Measurements from ENCODE around the gene PTPRN2.

DNA sequence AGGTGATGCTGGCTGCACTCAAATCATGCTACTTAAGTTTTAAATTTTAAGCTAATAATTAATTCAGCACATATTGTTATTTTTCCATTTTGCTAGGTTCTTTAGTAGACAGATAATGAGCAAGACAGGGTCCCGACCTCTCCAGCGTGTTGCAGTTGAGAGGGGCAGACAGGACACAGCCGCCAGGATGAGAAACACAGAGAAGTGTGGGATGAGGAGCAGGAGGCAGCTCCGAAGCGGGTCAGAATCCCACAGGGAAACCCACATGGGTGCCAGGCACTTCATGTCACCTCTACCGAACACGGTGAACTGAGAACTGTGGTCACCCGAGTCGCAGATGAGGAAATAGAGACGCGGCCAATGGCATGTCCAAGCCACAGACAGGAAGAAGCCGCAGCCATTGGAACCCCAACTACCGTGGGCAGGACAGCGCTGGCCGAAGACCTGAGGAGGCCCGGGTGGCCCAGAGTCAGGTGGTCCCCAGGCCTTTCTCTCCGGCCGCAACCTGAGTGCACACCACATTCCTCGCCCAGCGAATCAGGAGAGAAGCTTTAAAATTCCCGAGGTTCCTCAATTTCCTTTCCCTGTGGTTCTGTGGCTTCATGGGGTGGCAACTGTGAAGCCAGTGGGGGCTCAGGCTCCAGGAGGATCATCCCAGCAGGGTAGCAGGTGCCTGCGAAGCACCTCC is 1037.9 kb downstream of the PTPRN2 start:
- TF ChIP-seq CTCF (conservative IDR thresholded peaks at IDR 0.05; ENCODE audit: low read length): no peak
- no peak for TF ChIP-seq EZH2phosphoT487 (IDR thresholded peaks at IDR 0.05; ENCODE audit: borderline replicate concordance, low read depth, low read length)

All from OCI-LY7 (cell line).